Osteoblast (primary cell): ENCODE results near the gene DNAJA3. TPM values are rescaled to one million over a fixed set of nuclear protein-coding genes. Genes with fewer than 3 reads are reported as not detected.
A peak's percentile ranks its signal among the peaks of the same experiment; 100 is the strongest.

ENCODE experiments used
- DNase-seq: peaks from one replicate; pipeline ENCODE4 v3.0.0; 2011; ENCODE audit warnings: low spot score, mixed read lengths; ENCODE audit not compliant: insufficient read length; ENCODE audit errors: missing footprints
- H2AFZ ChIP-seq: 2 replicates; pipeline ENCODE4 v1.6.0; 2011; ENCODE audit warnings: mild to moderate bottlenecking, low read length
- H3K27ac ChIP-seq: 2 replicates; pipeline ENCODE4 v1.5.1; 2011; ENCODE audit warnings: mild to moderate bottlenecking, low read depth, low read length, moderate library complexity
- H3K27me3 ChIP-seq: 2 replicates; pipeline ENCODE4 v1.6.0; 2012; ENCODE audit warnings: mild to moderate bottlenecking, control low read depth, inconsistent platforms, low read length, moderate library complexity; ENCODE audit not compliant: insufficient read depth
- H3K36me3 ChIP-seq: 2 replicates; pipeline ENCODE4 v1.5.1; 2011; ENCODE audit warnings: mild to moderate bottlenecking, low read length, control low read depth, moderate library complexity; ENCODE audit not compliant: insufficient read depth
- H3K4me1 ChIP-seq: 2 replicates; pipeline ENCODE4 v1.5.1; 2011; ENCODE audit warnings: mild to moderate bottlenecking, low read length, control low read depth, moderate library complexity; ENCODE audit not compliant: insufficient read depth
- H3K4me2 ChIP-seq: 2 replicates; pipeline ENCODE4 v1.6.0; 2011; ENCODE audit warnings: mild to moderate bottlenecking, low read length; ENCODE audit not compliant: insufficient read depth
- H3K4me3 ChIP-seq: fragments of 200-600 bp; sonication (generic); 3 replicates; pipeline ENCODE4 v1.5.1; 2012; ENCODE audit warnings: mild to moderate bottlenecking, low read length, inconsistent platforms; ENCODE audit not compliant: insufficient read depth
- H3K79me2 ChIP-seq: 2 replicates; pipeline ENCODE4 v1.6.0; 2012; ENCODE audit warnings: mild to moderate bottlenecking, low read length, control low read depth, inconsistent platforms; ENCODE audit not compliant: insufficient read depth
- H3K9me3 ChIP-seq: 2 replicates; pipeline ENCODE4 v1.5.1; 2011; ENCODE audit warnings: low read depth, low read length, control low read depth
- H4K20me1 ChIP-seq: 2 replicates; pipeline ENCODE4 v1.6.0; 2012; ENCODE audit warnings: mild to moderate bottlenecking, low read length, control low read depth; ENCODE audit not compliant: insufficient read depth
- total RNA-seq: library from RNA; depleted of rRNA; stranded (reverse); fragments of >200 nt; gene quantifications from 2 replicates; pipeline ENCODE4 v1.2.3, GENCODE V29; 2012
- TF ChIP-seq, protein P1 (sequence below): IDR thresholded peaks from 2 replicates; pipeline ENCODE4 v1.5.1; 2011; ENCODE audit warnings: mild to moderate bottlenecking, low read depth, low read length, moderate library complexity; ENCODE audit errors: extremely low read depth

Gene DNAJA3
- total RNA-seq, 1 donor = 30.0 TPM

DNA sequence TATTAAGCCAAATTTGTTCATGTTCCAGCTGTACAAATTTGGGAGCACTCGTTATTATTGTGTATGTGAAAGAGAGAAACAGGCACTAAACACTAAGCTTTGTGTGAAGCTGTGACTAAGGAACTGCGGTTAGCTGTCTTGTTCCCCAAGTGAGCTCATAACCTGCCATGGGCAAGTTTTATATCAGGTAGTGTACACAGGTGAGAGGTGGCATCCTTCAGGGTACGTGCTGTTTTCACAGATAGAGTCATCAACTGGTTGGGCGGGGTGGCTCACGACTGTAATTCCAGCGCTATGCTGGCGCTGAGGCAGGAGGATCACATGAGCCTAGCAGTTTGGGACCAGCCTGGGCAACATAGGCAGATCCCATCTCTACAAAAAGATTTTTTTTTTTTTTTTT is 2.8 kb downstream of the DNAJA3 start:
- Histone ChIP-seq H3K79me2 (peaks cover 57% of the 10 kb centered on the region), H3K4me2 (no peak overlapping the region), H3K27ac (no peak overlapping the region), H3K4me3 (no peak overlapping the region), H3K9me3 (no peaks in the 10 kb centered on the region), H3K36me3 (peaks cover 15% of the 10 kb centered on the region), H3K4me1 (peaks cover 18% of the 10 kb centered on the region), H2AFZ (no peak overlapping the region), H3K27me3 (no peaks in the 10 kb centered on the region), H4K20me1 (peaks cover 16% of the 10 kb centered on the region)
- no peak for DNase-seq
- TF ChIP-seq, protein P1, sequence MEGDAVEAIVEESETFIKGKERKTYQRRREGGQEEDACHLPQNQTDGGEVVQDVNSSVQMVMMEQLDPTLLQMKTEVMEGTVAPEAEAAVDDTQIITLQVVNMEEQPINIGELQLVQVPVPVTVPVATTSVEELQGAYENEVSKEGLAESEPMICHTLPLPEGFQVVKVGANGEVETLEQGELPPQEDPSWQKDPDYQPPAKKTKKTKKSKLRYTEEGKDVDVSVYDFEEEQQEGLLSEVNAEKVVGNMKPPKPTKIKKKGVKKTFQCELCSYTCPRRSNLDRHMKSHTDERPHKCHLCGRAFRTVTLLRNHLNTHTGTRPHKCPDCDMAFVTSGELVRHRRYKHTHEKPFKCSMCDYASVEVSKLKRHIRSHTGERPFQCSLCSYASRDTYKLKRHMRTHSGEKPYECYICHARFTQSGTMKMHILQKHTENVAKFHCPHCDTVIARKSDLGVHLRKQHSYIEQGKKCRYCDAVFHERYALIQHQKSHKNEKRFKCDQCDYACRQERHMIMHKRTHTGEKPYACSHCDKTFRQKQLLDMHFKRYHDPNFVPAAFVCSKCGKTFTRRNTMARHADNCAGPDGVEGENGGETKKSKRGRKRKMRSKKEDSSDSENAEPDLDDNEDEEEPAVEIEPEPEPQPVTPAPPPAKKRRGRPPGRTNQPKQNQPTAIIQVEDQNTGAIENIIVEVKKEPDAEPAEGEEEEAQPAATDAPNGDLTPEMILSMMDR = no peak

DNA sequence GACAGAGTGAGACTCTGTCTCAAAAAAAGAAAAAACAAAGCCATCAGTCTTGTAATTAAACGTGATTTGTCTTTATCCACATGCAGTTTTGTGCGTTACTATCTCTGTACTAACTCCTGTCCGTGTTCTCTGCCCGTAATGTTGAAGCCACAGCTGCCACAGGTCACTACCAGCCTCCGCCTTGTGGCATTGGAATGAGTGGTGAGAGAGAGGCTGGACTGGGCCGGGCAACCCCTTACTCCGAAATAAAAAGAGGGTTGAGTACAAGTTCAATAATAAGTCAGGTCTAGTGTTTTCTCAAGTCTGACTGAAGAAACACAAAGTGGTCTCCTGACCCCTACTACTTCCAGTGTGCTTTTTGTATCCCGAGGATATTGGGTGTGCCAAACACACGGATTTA is 5.4 kb downstream of the DNAJA3 start:
- H3K27ac ChIP-seq = no peak overlapping the region
- peaks cover 19% of the 10 kb centered on the region for H4K20me1 ChIP-seq
- H3K9me3 ChIP-seq = no peaks in the 10 kb centered on the region
- no peaks in the 10 kb centered on the region for H3K27me3 ChIP-seq
- DNase-seq = peak; percentile 11
- H3K4me1 ChIP-seq = peaks cover 16% of the 10 kb centered on the region
- H3K36me3 ChIP-seq = peaks cover 37% of the 10 kb centered on the region
- TF ChIP-seq, protein P1 = no peak
- no peak overlapping the region for H3K4me3 ChIP-seq
- peaks cover 70% of the 10 kb centered on the region for H3K79me2 ChIP-seq
- H3K4me2 ChIP-seq = no peak overlapping the region
- H2AFZ ChIP-seq = no peak overlapping the region

DNA sequence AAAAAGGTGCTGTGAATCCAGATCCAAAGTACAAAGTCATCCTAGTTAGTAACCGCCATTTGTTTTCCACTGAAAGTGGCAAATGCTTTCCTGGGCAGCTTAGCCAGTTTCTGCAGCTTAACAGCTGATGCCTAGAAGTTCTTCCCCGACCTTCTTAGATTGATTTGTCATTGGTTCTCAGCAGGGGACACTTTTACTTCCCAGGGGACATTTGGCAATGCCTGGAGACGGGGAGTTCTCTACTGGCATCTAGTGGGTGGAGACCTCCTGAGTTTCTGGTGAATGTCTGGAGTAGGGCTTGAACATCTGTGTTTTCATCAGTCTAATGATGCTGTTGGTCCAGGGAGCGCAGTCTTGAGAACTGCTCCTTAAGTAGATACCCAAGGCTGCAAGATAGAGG is 7.6 kb downstream of the DNAJA3 start:
- Histone ChIP-seq H3K79me2 (peaks cover 51% of the 10 kb centered on the region), H2AFZ (no peak overlapping the region), H3K27ac (no peak overlapping the region), H3K27me3 (no peaks in the 10 kb centered on the region), H3K4me1 (peaks cover 3% of the 10 kb centered on the region), H3K4me2 (no peak overlapping the region), H3K36me3 (peaks cover 55% of the 10 kb centered on the region), H4K20me1 (peaks cover 10% of the 10 kb centered on the region), H3K9me3 (no peaks in the 10 kb centered on the region), H3K4me3 (no peak overlapping the region)
- DNase-seq = no peak
- TF ChIP-seq, protein P1 = no peak

DNA sequence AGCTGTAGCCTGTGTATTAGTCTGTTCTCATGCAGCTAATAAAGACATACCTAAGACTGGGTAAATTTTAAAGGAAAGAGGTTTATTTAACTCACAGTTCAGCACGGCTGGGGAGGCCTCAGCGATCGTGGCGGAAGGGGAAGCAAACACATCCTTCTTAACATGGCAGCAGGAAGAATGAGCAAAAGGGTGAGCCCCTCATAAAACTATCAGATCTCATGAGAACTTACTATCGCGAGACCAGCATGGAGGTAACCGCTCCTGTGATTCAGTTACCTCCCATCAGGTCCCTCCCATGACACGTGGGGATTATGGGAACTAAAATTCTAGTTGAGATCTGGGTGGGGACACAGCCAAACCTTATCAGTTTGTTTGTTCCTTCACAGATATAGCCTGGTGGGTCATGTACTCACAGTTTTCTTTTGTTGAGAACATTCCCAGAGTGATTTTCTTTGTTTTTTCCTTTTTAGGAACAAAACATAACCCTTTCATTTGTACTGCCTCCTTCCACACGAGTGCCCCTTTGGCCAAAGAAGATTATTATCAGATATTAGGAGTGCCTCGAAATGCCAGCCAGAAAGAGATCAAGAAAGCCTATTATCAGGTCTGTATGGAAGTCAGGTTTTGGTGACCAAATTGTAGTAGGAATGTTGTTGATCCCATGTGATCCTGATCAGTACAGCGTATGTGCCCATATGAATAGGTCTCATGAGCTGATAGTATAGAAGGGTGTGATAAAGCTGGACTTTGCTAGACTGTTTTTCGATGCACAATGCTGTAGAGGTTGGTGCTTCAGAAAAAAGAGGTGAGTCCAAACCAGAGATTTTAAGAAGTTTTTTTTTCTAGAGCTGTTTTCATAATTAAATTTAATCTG is 8.5 kb downstream of the DNAJA3 start:
- H3K79me2 ChIP-seq = peaks cover 44% of the 10 kb centered on the region
- H3K36me3 ChIP-seq = peaks cover 60% of the 10 kb centered on the region

More for the DNA sequence above, 8.5 kb downstream of the DNAJA3 start:
- DNase-seq = no peak
- no peaks in the 10 kb centered on the region for H3K27me3 ChIP-seq
- H4K20me1 ChIP-seq = peaks cover 7% of the 10 kb centered on the region
- TF ChIP-seq, protein P1 = no peak
- H2AFZ ChIP-seq = no peak overlapping the region
- no peak overlapping the region for H3K4me3 ChIP-seq
- H3K9me3 ChIP-seq = no peaks in the 10 kb centered on the region
- H3K4me1 ChIP-seq = peaks cover 3% of the 10 kb centered on the region
- H3K27ac ChIP-seq = no peak overlapping the region
- H3K4me2 ChIP-seq = no peak overlapping the region
